Gastrocnemius medialis (tissue), 4 donors: ENCODE results near the gene XPR1. TPM values are rescaled to one million over a fixed set of nuclear protein-coding genes. Genes with fewer than 3 reads are reported as not detected.

Experiments
- ATAC-seq, 2 donors: fragments of 150-250 bp; one replicate each; pipeline ENCODE4 v1.9.1; 2016
- DNase-seq, 2 donors: peaks; one replicate each; pipeline ENCODE4 v3.0.0-alpha.2; 2019
- H3K27ac ChIP-seq, 4 donors: fragments of 200-600 bp; sonication (generic); 1 replicate in 1 of 4; 2 replicates in 3 of 4; pipeline ENCODE4 v1.5.1; 2016 to 2018; ENCODE audit warnings: mild to moderate bottlenecking in 2 of 4, moderate library complexity in 1 of 4
- H3K27me3 ChIP-seq, 3 donors: fragments of 200-600 bp; sonication (generic) in 2 of 3; 1 replicate in 1 of 3; 2 replicates in 2 of 3; pipeline versions ENCODE4 v1.5.1 to v1.6.0; 2016 to 2019; ENCODE audit warnings: mild to moderate bottlenecking in 1 of 3, moderate library complexity in 1 of 3
- H3K36me3 ChIP-seq, 2 donors: fragments of 200-600 bp; sonication (generic) in 1 of 2; one replicate each; pipeline ENCODE4 v1.5.1; 2017 to 2018
- H3K4me1 ChIP-seq, 2 donors: fragments of 200-600 bp; sonication (generic) in 1 of 2; one replicate each; pipeline ENCODE4 v1.5.1; 2016 to 2017; ENCODE audit warnings: mild to moderate bottlenecking in 2 of 2
- H3K4me3 ChIP-seq, 4 donors: fragments of 200-600 bp; sonication (generic) in 3 of 4; 1 replicate in 1 of 4; 2 replicates in 3 of 4; pipeline ENCODE4 v1.5.1; 2016 to 2019; ENCODE audit warnings: mild to moderate bottlenecking in 2 of 4
- H3K9me3 ChIP-seq, 3 donors: fragments of 200-600 bp; sonication (generic) in 2 of 3; 1 replicate in 1 of 3; 2 replicates in 2 of 3; pipeline ENCODE4 v1.5.1; 2016 to 2019
- CTCF ChIP-seq, 5 experiments: fragments of 450-650 bp in 3 of 5; fragments of 200-600 bp in 2 of 5; sonication (generic) in 2 of 5; IDR thresholded peaks in 4 of 5; conservative IDR thresholded peaks in 1 of 5; 1 replicate in 4 of 5; 2 replicates in 1 of 5; pipeline ENCODE4 v1.5.1; 2016 to 2019; ENCODE audit warnings: antibody characterized with exemption in 5 of 5, mild to moderate bottlenecking in 3 of 5, moderate library complexity in 3 of 5
- POLR2A ChIP-seq, 2 donors: fragments of 450-650 bp; IDR thresholded peaks; one replicate each; pipeline ENCODE4 v1.6.1; 2017; ENCODE audit warnings: antibody characterized with exemption in 2 of 2, mild to moderate bottlenecking in 2 of 2, moderate library complexity in 2 of 2
- in situ Hi-C, 4 donors: fragments of 200-750 bp; cut with MboI; loops; one replicate each; pipeline versions ENCODE4 v1.15.0 to v1.8.0; 2017; ENCODE audit warnings: low sequenced_read_pairs in 4 of 4
- intact Hi-C: fragments of 100-400 bp; cut with DNase I; formaldehyde crosslinking; loops from one replicate; pipeline ENCODE4 v1.15.1; 2023; ENCODE audit warnings: low total_unique reads
- total RNA-seq, 4 donors: library from RNA; depleted of rRNA; stranded (reverse); fragments of >200 nt; gene quantifications; one replicate each; pipeline versions ENCODE4 v1.1.0 to v1.2.3, GENCODE V29; 2016

The XPR1 gene
- total RNA-seq, 4 donors from 2014 or later: 14.5 to 24.9 (median 18.6) TPM

- Histone ChIP-seq H3K4me1 (no peaks in the 10 kb centered on the region), H3K4me3 (no peak overlapping the region), H3K36me3 (no peaks in the 10 kb centered on the region), H3K27ac (no peak overlapping the region), H3K9me3 (no peaks in the 10 kb centered on the region), H3K27me3 (no peaks in the 10 kb centered on the region)
- intact Hi-C loops (no loop called here), in situ Hi-C loops (no loop called here)
- no peak for DNase-seq
- TF ChIP-seq CTCF (IDR thresholded peaks at IDR 0.05 in 4 of 5, conservative IDR thresholded peaks at IDR 0.05 in 1 of 5) (no peak), POLR2A (IDR thresholded peaks at IDR 0.05) (no peak)
- no peak for ATAC-seq
These were observed 120.1 kb downstream of the XPR1 start for GRCh38 chr1:180751921-180752320.

- H3K4me1 ChIP-seq: no peaks in the 10 kb centered on the region
- intact Hi-C loops (no loop called here), in situ Hi-C loops (no loop called here)
- ATAC-seq: no peak
- DNase-seq: no peak
- no peak overlapping the region for H3K4me3 ChIP-seq
- no peaks in the 10 kb centered on the region for H3K27me3 ChIP-seq
- TF ChIP-seq CTCF (IDR thresholded peaks at IDR 0.05 in 4 of 5, conservative IDR thresholded peaks at IDR 0.05 in 1 of 5): no peak
- no peaks in the 10 kb centered on the region for H3K9me3 ChIP-seq
- no peaks in the 10 kb centered on the region for H3K36me3 ChIP-seq
- H3K27ac ChIP-seq: no peak overlapping the region
These were observed 122.6 kb downstream of the XPR1 start for GRCh38 chr1:180754453-180754852.

- no peaks in the 10 kb centered on the region for H3K4me1 ChIP-seq
- DNase-seq: no peak
- no peak overlapping the region for H3K4me3 ChIP-seq
- intact Hi-C loops (no loop called here), in situ Hi-C loops (no loop called here)
- H3K27ac ChIP-seq: no peak overlapping the region
- H3K9me3 ChIP-seq: no peaks in the 10 kb centered on the region
- ATAC-seq: no peak
- H3K27me3 ChIP-seq: no peaks in the 10 kb centered on the region
- TF ChIP-seq CTCF (IDR thresholded peaks at IDR 0.05 in 4 of 5, conservative IDR thresholded peaks at IDR 0.05 in 1 of 5): no peak
- no peak for TF ChIP-seq POLR2A (IDR thresholded peaks at IDR 0.05)
- H3K36me3 ChIP-seq: no peaks in the 10 kb centered on the region
These were observed 125.8 kb downstream of the XPR1 start for GRCh38 chr1:180757657-180758056.

- DNase-seq (no peak), ATAC-seq (no peak)
- Histone ChIP-seq H3K27me3 (no peaks in the 10 kb centered on the region), H3K4me3 (no peak overlapping the region), H3K9me3 (no peaks in the 10 kb centered on the region), H3K27ac (no peak overlapping the region), H3K36me3 (no peaks in the 10 kb centered on the region), H3K4me1 (no peaks in the 10 kb centered on the region)
- intact Hi-C loops: no loop called here
- TF ChIP-seq CTCF (IDR thresholded peaks at IDR 0.05 in 4 of 5, conservative IDR thresholded peaks at IDR 0.05 in 1 of 5): no peak
- TF ChIP-seq POLR2A (IDR thresholded peaks at IDR 0.05): no peak
- in situ Hi-C loops: no loop called here
These were observed 131.0 kb downstream of the XPR1 start for GRCh38 chr1:180762796-180763195.

- no peak overlapping the region for H3K4me3 ChIP-seq
- intact Hi-C loops: no loop called here
- DNase-seq (no peak), ATAC-seq (no peak)
- H3K27me3 ChIP-seq: no peaks in the 10 kb centered on the region
- H3K9me3 ChIP-seq: no peaks in the 10 kb centered on the region
- TF ChIP-seq CTCF (IDR thresholded peaks at IDR 0.05 in 4 of 5, conservative IDR thresholded peaks at IDR 0.05 in 1 of 5) (no peak), POLR2A (IDR thresholded peaks at IDR 0.05) (no peak)
- H3K4me1 ChIP-seq: no peaks in the 10 kb centered on the region
- in situ Hi-C loops: no loop called here
- no peak overlapping the region for H3K27ac ChIP-seq
- no peaks in the 10 kb centered on the region for H3K36me3 ChIP-seq
These were observed 133.3 kb downstream of the XPR1 start for GRCh38 chr1:180765151-180765550.
